SU-DHL-6 (cell line): ENCODE results near the gene IQCC.

Source experiments
- H2AFZ ChIP-seq: fragments of 200-600 bp; sonication (generic); 2 replicates; pipeline ENCODE4 v1.6.1; 2014; ENCODE audit warnings: low read depth, mild to moderate bottlenecking, moderate library complexity, mixed read lengths, antibody characterized with exemption, low read length; ENCODE audit not compliant: severe bottlenecking
- H3F3A ChIP-seq: fragments of 200-600 bp; shearing (Covaris generic); 2 replicates; pipeline ENCODE4 v1.6.0; 2016; ENCODE audit warnings: antibody characterized with exemption, mild to moderate bottlenecking; ENCODE audit not compliant: insufficient read depth
- H3K27ac ChIP-seq: fragments of 200-600 bp; sonication (generic); 2 replicates; pipeline ENCODE4 v1.5.1; 2016; ENCODE audit warnings: low read depth, mild to moderate bottlenecking, low read length, moderate library complexity, mixed read lengths
- H3K27me3 ChIP-seq: fragments of 200-600 bp; sonication (generic), shearing (Covaris generic); 2 replicates; pipeline ENCODE4 v1.6.0; 2014; ENCODE audit warnings: mild to moderate bottlenecking, low read length
- H3K36me3 ChIP-seq: fragments of 200-600 bp; sonication (generic); 2 replicates; pipeline ENCODE4 v1.6.1; 2014; ENCODE audit warnings: mild to moderate bottlenecking, low read length, mixed read lengths
- H3K4me2 ChIP-seq: fragments of 300-600, 200-600 bp; shearing (Covaris generic), sonication (generic); 2 replicates; pipeline ENCODE4 v1.6.0; 2014; ENCODE audit warnings: low read length, low read depth, mild to moderate bottlenecking; ENCODE audit not compliant: poor library complexity, severe bottlenecking
- H3K4me3 ChIP-seq: fragments of 200-600 bp; sonication (generic); 2 replicates; pipeline ENCODE4 v1.5.1; 2014; ENCODE audit warnings: antibody characterized with exemption, low read length, mild to moderate bottlenecking, mixed read lengths; ENCODE audit not compliant: insufficient read depth, poor library complexity, severe bottlenecking
- H3K79me2 ChIP-seq: fragments of 200-600 bp; sonication (generic); 2 replicates; pipeline ENCODE4 v1.6.1; 2014; ENCODE audit warnings: mild to moderate bottlenecking, low read length, moderate library complexity; ENCODE audit not compliant: insufficient read depth
- H3K9ac ChIP-seq: fragments of 200-600 bp; sonication (generic); 2 replicates; pipeline ENCODE4 v1.7.0; 2014; ENCODE audit warnings: mild to moderate bottlenecking, low read length
- H3K9me2 ChIP-seq: fragments of 200-600 bp; sonication (generic); replicated peaks from 2 replicates; pipeline ENCODE4 v1.6.1; 2014; ENCODE audit warnings: low read length; ENCODE audit not compliant: insufficient read depth
- H3K9me3 ChIP-seq: fragments of 200-600 bp; sonication (generic); 2 replicates; pipeline ENCODE4 v1.6.1; 2014; ENCODE audit warnings: low read length, mixed read lengths; ENCODE audit not compliant: insufficient read depth
- H4K20me1 ChIP-seq: fragments of 200-600 bp; sonication (generic); 2 replicates; pipeline ENCODE4 v1.6.1; 2014; ENCODE audit warnings: low read depth, mild to moderate bottlenecking, antibody characterized with exemption, low read length, moderate library complexity, mixed read lengths
- EZH2phosphoT487 ChIP-seq: fragments of 200-600 bp; sonication (generic), shearing (Covaris generic); conservative IDR thresholded peaks from 2 replicates; pipeline ENCODE4 v1.6.1; 2018; ENCODE audit warnings: mild to moderate bottlenecking, antibody characterized with exemption, low read length, moderate library complexity, mixed read lengths
- TF ChIP-seq, protein P1 (sequence below): fragments of 200-600 bp; sonication (generic); IDR thresholded peaks from one replicate; pipeline ENCODE4 v1.5.1; 2017; ENCODE audit warnings: antibody characterized with exemption, mild to moderate bottlenecking, low read length, moderate library complexity; ENCODE audit not compliant: insufficient read depth, poor library complexity, severe bottlenecking

Gene IQCC

DNA sequence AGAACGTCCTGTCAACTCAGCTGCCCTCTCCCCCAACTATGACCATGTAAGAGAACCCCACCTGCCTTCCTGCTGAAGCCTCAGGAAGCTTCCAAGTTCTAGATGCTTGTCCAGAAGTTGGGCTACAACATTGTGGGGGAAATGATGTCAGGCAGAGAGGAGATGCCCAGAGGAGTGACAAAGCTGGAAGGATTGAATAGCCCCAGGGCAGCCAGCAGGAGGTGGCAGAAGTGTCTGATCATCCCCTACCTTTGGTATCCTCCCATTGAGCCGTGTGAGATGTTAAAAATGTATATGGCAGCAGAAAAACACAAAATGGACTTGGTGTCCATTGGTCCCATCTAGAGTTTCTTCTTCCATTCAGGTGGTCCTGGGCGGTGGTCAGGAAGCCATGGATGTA lies 23.3 kb downstream of the IQCC start:
- H3K79me2 ChIP-seq: peaks cover 7% of the 10 kb centered on the region
- no peak overlapping the region for H3K9ac ChIP-seq
- H3K36me3 ChIP-seq: peaks cover 4% of the 10 kb centered on the region; the same call in 1 of the 2 replicates
- no peak for TF ChIP-seq EZH2phosphoT487
- TF ChIP-seq, protein P1, sequence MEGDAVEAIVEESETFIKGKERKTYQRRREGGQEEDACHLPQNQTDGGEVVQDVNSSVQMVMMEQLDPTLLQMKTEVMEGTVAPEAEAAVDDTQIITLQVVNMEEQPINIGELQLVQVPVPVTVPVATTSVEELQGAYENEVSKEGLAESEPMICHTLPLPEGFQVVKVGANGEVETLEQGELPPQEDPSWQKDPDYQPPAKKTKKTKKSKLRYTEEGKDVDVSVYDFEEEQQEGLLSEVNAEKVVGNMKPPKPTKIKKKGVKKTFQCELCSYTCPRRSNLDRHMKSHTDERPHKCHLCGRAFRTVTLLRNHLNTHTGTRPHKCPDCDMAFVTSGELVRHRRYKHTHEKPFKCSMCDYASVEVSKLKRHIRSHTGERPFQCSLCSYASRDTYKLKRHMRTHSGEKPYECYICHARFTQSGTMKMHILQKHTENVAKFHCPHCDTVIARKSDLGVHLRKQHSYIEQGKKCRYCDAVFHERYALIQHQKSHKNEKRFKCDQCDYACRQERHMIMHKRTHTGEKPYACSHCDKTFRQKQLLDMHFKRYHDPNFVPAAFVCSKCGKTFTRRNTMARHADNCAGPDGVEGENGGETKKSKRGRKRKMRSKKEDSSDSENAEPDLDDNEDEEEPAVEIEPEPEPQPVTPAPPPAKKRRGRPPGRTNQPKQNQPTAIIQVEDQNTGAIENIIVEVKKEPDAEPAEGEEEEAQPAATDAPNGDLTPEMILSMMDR: no peak
- no peaks in the 10 kb centered on the region for H4K20me1 ChIP-seq
- no peaks in the 10 kb centered on the region for H3K27me3 ChIP-seq
- H3K27ac ChIP-seq: no peak overlapping the region
- H2AFZ ChIP-seq: no peak overlapping the region
- H3K4me3 ChIP-seq: no peak overlapping the region
- H3F3A ChIP-seq: no peaks in the 10 kb centered on the region
- H3K4me2 ChIP-seq: no peak overlapping the region
- H3K9me3 ChIP-seq: no peaks in the 10 kb centered on the region
- H3K9me2 ChIP-seq: no peaks in the 10 kb centered on the region

- TF ChIP-seq, protein P1: no peak
- no peak for TF ChIP-seq EZH2phosphoT487
- Histone ChIP-seq H3K79me2 (no peaks in the 10 kb centered on the region), H3K36me3 (peaks cover 4% of the 10 kb centered on the region; the same call in 1 of the 2 replicates), H3K27ac (no peak overlapping the region), H3K9me2 (no peaks in the 10 kb centered on the region), H2AFZ (no peak overlapping the region), H3K9me3 (no peaks in the 10 kb centered on the region), H4K20me1 (no peaks in the 10 kb centered on the region), H3K9ac (no peak overlapping the region), H3F3A (no peaks in the 10 kb centered on the region), H3K4me2 (no peak overlapping the region), H3K4me3 (no peak overlapping the region), H3K27me3 (no peaks in the 10 kb centered on the region)
Measured at GRCh38 chr1:32231843-32232432, 26.5 kb downstream of the IQCC start.

DNA sequence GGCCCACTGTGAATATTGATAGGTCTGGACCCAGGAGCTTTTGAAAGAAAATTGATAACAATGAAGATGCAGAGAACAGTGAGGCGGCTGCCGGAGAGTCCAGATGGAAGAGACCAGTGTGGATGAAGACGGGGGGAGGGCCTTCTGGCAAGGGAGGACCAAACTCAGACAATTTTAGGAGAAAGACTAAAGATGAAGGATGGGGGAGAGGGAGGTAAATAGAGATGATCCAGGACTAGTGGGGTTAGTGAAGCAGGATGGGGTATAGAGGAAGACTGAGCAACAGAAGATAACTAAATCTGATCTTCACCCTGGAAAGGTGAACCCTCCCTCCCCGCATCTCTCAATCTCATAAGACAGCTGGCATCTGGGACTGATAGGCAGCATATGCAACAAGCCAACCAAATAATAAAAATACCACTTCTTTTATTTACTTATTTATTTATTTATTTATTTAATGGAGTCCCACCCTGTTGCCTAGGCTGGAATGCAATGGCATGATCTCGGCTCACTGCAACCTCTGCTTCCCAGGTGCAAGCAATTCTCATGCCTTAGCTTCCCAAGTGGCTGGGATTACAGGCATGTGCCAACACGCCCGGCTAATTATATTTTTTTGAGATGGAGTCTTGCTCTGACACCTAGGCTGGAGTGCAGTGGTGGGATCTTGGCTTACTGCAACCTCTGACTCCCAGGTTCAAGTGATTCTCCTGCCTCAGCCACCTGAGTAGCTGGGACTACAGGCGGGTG lies 27.3 kb downstream of the IQCC start:
- Histone ChIP-seq H3K4me2 (no peak overlapping the region), H3K9me3 (no peaks in the 10 kb centered on the region), H3K9me2 (no peaks in the 10 kb centered on the region), H3F3A (no peaks in the 10 kb centered on the region), H3K4me3 (no peak overlapping the region), H3K36me3 (peaks cover 4% of the 10 kb centered on the region; the same call in 1 of the 2 replicates), H2AFZ (no peak overlapping the region), H3K79me2 (no peaks in the 10 kb centered on the region), H3K27me3 (no peaks in the 10 kb centered on the region), H3K27ac (no peak overlapping the region), H4K20me1 (no peaks in the 10 kb centered on the region), H3K9ac (no peak overlapping the region)
- TF ChIP-seq, protein P1: no peak
- no peak for TF ChIP-seq EZH2phosphoT487
